HepG2 (cell line): ENCODE measurements around the gene CTSZ. TPM values are rescaled to one million over a fixed set of nuclear protein-coding genes. Genes with fewer than 3 reads are reported as not detected.

ENCODE experiments used
- GPN1 ChIP-seq: sonication (generic); formaldehyde crosslinking; IDR thresholded peaks from 2 replicates; pipeline ENCODE4 v1.5.1; 2020; ENCODE audit warnings: missing genetic modification reagents, borderline replicate concordance
- HNRNPH1 ChIP-seq: fragments of 200-400 bp; formaldehyde crosslinking; optimal IDR thresholded peaks from 2 replicates; pipeline ENCODE3; 2017; ENCODE audit warnings: mild to moderate bottlenecking, low read depth, low read length
- HOXA9 ChIP-seq: sonication (generic); formaldehyde crosslinking; IDR thresholded peaks from 2 replicates; pipeline ENCODE4 v1.8.1; 2022; ENCODE audit warnings: missing genetic modification reagents, mild to moderate bottlenecking, moderate library complexity, borderline replicate concordance
- KLF9 ChIP-seq: IDR thresholded peaks from 2 replicates; pipeline ENCODE4 v1.6.1; 2016; ENCODE audit warnings: low read depth
- MXI1 ChIP-seq: IDR thresholded peaks from 3 replicates; pipeline ENCODE4 v1.6.1; 2012; ENCODE audit warnings: low read depth, low read length, inconsistent platforms, borderline replicate concordance
- NCOR1 ChIP-seq: fragments of 200-600 bp; sonication (generic); IDR thresholded peaks from 2 replicates; pipeline ENCODE4 v1.7.0; 2017; ENCODE audit warnings: antibody characterized with exemption, low read length, borderline replicate concordance
- NRL ChIP-seq: sonication (generic); formaldehyde crosslinking; IDR thresholded peaks from 2 replicates; pipeline ENCODE4 v1.5.0; 2020; ENCODE audit warnings: missing genetic modification reagents, mild to moderate bottlenecking, moderate library complexity, borderline replicate concordance
- RFXANK ChIP-seq: IDR thresholded peaks from 2 replicates; pipeline ENCODE4 v1.6.1; 2016
- U2AF2 ChIP-seq: fragments of 200-400 bp; formaldehyde crosslinking; IDR thresholded peaks from 2 replicates; pipeline ENCODE4 v1.6.1; 2017; ENCODE audit warnings: low read depth, mild to moderate bottlenecking, low read length
- ZNF264 ChIP-seq: sonication (generic); formaldehyde crosslinking; IDR thresholded peaks from 2 replicates; pipeline ENCODE4 v1.4.0; 2020; ENCODE audit warnings: missing genetic modification reagents
- ZNF460 ChIP-seq: sonication (generic); formaldehyde crosslinking; IDR thresholded peaks from 2 replicates; pipeline ENCODE4 v1.5.1; 2020; ENCODE audit warnings: missing genetic modification reagents, mild to moderate bottlenecking, borderline replicate concordance
- polyA plus RNA-seq, 8 experiments: library from polyadenylated mRNA; depleted of rRNA in 3 of 8; stranded (reverse) in 7 of 8; unstranded in 1 of 8; fragments of >200 nt; fragmentation: Illumina TruSeq in 4 of 8; extraction: Trizol in 4 of 8; gene quantifications; 2 replicates each; pipeline versions ENCODE4 v1.2.1 to v1.2.3, GENCODE V29; 2011 to 2016; ENCODE audit warnings: low read depth in 4 of 8, missing spikeins in 1 of 8, mixed read lengths in 1 of 8; ENCODE audit not compliant: insufficient read depth in 1 of 8
- total RNA-seq, 5 experiments: library from RNA; depleted of rRNA; stranded (reverse); fragments of >200 nt; fragmentation: Illumina TruSeq; extraction: Trizol; gene quantifications; 2 replicates each; pipeline ENCODE4 v1.2.3, GENCODE V29; 2016; ENCODE audit warnings: low read depth in 1 of 5
- TF ChIP-seq, protein P1 (sequence below): sonication (generic); formaldehyde crosslinking; IDR thresholded peaks from 2 replicates; pipeline ENCODE4 v1.4.0; 2020; ENCODE audit warnings: mild to moderate bottlenecking, missing genetic modification reagents
- TF ChIP-seq, protein P2 (sequence below), 2 experiments: sonication (generic) in 1 of 2; formaldehyde crosslinking in 1 of 2; IDR thresholded peaks; 2 replicates each; pipeline versions ENCODE4 v1.4.0 to v1.6.1; 2016 to 2020; ENCODE audit warnings: borderline replicate concordance in 1 of 2, low read depth in 1 of 2, mild to moderate bottlenecking in 1 of 2, missing genetic modification reagents in 1 of 2
- TF ChIP-seq, protein P3 (sequence below): sonication (generic); formaldehyde crosslinking; IDR thresholded peaks from 2 replicates; pipeline ENCODE4 v1.4.0; 2020; ENCODE audit warnings: missing genetic modification reagents, borderline replicate concordance
- TF ChIP-seq, protein P4 (sequence below): sonication (generic); formaldehyde crosslinking; IDR thresholded peaks from 2 replicates; pipeline ENCODE4 v1.4.0; 2020; ENCODE audit warnings: missing genetic modification reagents
- TF ChIP-seq, protein P5 (sequence below): IDR thresholded peaks from 2 replicates; pipeline ENCODE4 v1.6.1; 2018; ENCODE audit warnings: missing genetic modification reagents
- TF ChIP-seq, protein P6 (sequence below): sonication (generic); formaldehyde crosslinking; IDR thresholded peaks from 2 replicates; pipeline ENCODE4 v1.8.1; 2023; ENCODE audit warnings: mild to moderate bottlenecking, missing genetic modification reagents, borderline replicate concordance

Gene CTSZ
- total and polyA plus RNA-seq, 2 of the 13 experiments (the other 11 are each of a cell fraction or from before 2014, with no cell fraction given): 0.33 TPM; not detected in 1

DNA sequence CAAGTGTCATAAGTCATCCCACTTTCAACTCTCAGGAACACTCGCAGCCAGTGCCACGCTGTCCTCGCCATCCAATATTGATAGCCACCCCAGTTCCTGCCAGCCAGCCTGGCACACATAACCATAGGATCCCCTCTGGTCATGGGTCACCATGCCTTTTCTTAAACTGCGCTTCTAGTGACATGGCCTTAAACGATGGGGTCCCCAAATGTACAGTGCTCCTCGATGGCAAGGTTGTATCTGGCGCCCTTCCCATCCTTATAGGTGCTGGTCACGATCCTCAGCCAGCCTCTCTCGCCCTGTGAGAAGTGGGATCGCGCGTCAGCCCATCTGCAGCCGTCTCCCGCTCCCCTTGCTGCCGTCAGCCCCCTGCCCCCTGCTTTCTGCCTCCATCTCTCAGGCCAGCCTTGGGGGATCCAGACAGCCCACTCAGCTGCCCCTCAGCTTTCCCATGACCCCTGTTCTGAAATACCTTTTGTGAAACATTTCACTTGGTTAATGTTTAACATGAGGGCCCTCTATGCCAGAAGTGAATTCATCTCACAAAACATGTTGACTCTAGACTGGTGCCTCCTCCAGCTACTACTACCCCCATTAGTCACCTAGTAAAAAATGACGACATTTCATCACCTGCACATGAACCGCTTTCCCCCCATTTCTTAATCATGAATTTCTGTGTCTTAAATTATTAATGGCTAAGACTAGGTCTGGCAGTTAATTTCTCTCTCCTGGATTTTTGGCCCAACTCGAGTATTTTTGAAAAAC, 11.4 kb downstream of the CTSZ start (continued):
- TF ChIP-seq NCOR1: peak; percentile 57; the same call in 1 of the 2 replicates
- no peak for TF ChIP-seq ZNF460 (CRISPR knock-in tag)
- 0 out of 2 replicates have a peak, but pooled peaks have one; percentile 48 for TF ChIP-seq NRL (CRISPR knock-in tag)
- TF ChIP-seq, protein P1, sequence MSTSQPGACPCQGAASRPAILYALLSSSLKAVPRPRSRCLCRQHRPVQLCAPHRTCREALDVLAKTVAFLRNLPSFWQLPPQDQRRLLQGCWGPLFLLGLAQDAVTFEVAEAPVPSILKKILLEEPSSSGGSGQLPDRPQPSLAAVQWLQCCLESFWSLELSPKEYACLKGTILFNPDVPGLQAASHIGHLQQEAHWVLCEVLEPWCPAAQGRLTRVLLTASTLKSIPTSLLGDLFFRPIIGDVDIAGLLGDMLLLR: no peak
- no peak for TF ChIP-seq KLF9 (CRISPR knock-in tag)
- TF ChIP-seq, protein P2, sequence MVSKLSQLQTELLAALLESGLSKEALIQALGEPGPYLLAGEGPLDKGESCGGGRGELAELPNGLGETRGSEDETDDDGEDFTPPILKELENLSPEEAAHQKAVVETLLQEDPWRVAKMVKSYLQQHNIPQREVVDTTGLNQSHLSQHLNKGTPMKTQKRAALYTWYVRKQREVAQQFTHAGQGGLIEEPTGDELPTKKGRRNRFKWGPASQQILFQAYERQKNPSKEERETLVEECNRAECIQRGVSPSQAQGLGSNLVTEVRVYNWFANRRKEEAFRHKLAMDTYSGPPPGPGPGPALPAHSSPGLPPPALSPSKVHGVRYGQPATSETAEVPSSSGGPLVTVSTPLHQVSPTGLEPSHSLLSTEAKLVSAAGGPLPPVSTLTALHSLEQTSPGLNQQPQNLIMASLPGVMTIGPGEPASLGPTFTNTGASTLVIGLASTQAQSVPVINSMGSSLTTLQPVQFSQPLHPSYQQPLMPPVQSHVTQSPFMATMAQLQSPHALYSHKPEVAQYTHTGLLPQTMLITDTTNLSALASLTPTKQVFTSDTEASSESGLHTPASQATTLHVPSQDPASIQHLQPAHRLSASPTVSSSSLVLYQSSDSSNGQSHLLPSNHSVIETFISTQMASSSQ (IDR thresholded peaks at IDR 0.05; ENCODE audit: low read depth): peak; percentile 98
- TF ChIP-seq, protein P2 (CRISPR knock-in tag; IDR thresholded peaks at IDR 0.05; ENCODE audit: borderline replicate concordance): peak; percentile 98
- TF ChIP-seq, protein P3, sequence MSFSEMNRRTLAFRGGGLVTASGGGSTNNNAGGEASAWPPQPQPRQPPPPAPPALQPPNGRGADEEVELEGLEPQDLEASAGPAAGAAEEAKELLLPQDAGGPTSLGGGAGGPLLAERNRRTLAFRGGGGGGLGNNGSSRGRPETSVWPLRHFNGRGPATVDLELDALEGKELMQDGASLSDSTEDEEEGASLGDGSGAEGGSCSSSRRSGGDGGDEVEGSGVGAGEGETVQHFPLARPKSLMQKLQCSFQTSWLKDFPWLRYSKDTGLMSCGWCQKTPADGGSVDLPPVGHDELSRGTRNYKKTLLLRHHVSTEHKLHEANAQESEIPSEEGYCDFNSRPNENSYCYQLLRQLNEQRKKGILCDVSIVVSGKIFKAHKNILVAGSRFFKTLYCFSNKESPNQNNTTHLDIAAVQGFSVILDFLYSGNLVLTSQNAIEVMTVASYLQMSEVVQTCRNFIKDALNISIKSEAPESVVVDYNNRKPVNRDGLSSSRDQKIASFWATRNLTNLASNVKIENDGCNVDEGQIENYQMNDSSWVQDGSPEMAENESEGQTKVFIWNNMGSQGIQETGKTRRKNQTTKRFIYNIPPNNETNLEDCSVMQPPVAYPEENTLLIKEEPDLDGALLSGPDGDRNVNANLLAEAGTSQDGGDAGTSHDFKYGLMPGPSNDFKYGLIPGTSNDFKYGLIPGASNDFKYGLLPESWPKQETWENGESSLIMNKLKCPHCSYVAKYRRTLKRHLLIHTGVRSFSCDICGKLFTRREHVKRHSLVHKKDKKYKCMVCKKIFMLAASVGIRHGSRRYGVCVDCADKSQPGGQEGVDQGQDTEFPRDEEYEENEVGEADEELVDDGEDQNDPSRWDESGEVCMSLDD: no peak
- no peak for TF ChIP-seq ZNF264
- TF ChIP-seq, protein P4, sequence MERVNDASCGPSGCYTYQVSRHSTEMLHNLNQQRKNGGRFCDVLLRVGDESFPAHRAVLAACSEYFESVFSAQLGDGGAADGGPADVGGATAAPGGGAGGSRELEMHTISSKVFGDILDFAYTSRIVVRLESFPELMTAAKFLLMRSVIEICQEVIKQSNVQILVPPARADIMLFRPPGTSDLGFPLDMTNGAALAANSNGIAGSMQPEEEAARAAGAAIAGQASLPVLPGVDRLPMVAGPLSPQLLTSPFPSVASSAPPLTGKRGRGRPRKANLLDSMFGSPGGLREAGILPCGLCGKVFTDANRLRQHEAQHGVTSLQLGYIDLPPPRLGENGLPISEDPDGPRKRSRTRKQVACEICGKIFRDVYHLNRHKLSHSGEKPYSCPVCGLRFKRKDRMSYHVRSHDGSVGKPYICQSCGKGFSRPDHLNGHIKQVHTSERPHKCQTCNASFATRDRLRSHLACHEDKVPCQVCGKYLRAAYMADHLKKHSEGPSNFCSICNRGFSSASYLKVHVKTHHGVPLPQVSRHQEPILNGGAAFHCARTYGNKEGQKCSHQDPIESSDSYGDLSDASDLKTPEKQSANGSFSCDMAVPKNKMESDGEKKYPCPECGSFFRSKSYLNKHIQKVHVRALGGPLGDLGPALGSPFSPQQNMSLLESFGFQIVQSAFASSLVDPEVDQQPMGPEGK (CRISPR knock-in tag): peak; percentile 80
- TF ChIP-seq MXI1: peak; percentile 37; the same call in 1 of the 3 replicates
- no peak for TF ChIP-seq U2AF2
- TF ChIP-seq HOXA9 (CRISPR knock-in tag): no peak
- TF ChIP-seq RFXANK (CRISPR knock-in tag): no peak
- TF ChIP-seq, protein P5, sequence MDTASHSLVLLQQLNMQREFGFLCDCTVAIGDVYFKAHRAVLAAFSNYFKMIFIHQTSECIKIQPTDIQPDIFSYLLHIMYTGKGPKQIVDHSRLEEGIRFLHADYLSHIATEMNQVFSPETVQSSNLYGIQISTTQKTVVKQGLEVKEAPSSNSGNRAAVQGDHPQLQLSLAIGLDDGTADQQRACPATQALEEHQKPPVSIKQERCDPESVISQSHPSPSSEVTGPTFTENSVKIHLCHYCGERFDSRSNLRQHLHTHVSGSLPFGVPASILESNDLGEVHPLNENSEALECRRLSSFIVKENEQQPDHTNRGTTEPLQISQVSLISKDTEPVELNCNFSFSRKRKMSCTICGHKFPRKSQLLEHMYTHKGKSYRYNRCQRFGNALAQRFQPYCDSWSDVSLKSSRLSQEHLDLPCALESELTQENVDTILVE: peak; percentile 53; the same call in 1 of the 2 replicates
- TF ChIP-seq, protein P6, sequence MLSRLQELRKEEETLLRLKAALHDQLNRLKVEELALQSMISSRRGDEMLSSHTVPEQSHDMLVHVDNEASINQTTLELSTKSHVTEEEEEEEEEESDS (CRISPR knock-in tag): no peak
- no peak for TF ChIP-seq GPN1 (CRISPR knock-in tag)
- no peak for TF ChIP-seq HNRNPH1
